Smooth muscle cell (in vitro differentiated cells): ENCODE data around the gene NOXO1. TPM values are rescaled to one million over a fixed set of nuclear protein-coding genes. Genes with fewer than 3 reads are reported as not detected.
"Not testable (repeated sequence)": the region's sequence is repeated elsewhere in the genome, so short reads cannot be mapped to it uniquely, and the experiment has no call there.

Source experiments
- DNase-seq: peaks from one replicate; lab custom pipeline; 2025; ENCODE audit not compliant: unreplicated experiment; lab: John Stamatoyannopoulos, UW
- H2AFZ ChIP-seq: fragments of 200-600 bp; sonication (generic); 2 replicates; pipeline ENCODE4 v1.6.0; 2016; ENCODE audit warnings: antibody characterized with exemption, low read depth, mild to moderate bottlenecking
- H3F3A ChIP-seq: fragments of 200-600 bp; sonication (generic); 2 replicates; pipeline ENCODE4 v1.6.0; 2017; ENCODE audit warnings: antibody characterized with exemption, low read depth
- H3K27ac ChIP-seq: fragments of 200-600 bp; sonication (generic); 2 replicates; pipeline ENCODE4 v1.5.1; 2016; ENCODE audit warnings: low read depth, mild to moderate bottlenecking
- H3K27me3 ChIP-seq: fragments of 200-600 bp; sonication (generic); 2 replicates; pipeline ENCODE4 v1.6.1; 2016; ENCODE audit warnings: low read depth, mild to moderate bottlenecking
- H3K36me3 ChIP-seq: fragments of 200-600 bp; sonication (generic); 2 replicates; pipeline ENCODE4 v1.5.1; 2016; ENCODE audit warnings: low read depth
- H3K4me1 ChIP-seq: fragments of 200-600 bp; sonication (generic); 2 replicates; pipeline ENCODE4 v1.5.1; 2016; ENCODE audit warnings: low read depth
- H3K4me2 ChIP-seq: fragments of 200-600 bp; sonication (generic); 2 replicates; pipeline ENCODE4 v1.6.0; 2016; ENCODE audit warnings: mild to moderate bottlenecking
- H3K4me3 ChIP-seq: fragments of 200-600 bp; sonication (generic); 2 replicates; pipeline ENCODE4 v1.5.1; 2016; ENCODE audit warnings: mild to moderate bottlenecking
- H3K79me2 ChIP-seq: fragments of 200-600 bp; sonication (generic); 2 replicates; pipeline ENCODE4 v1.6.0; 2016; ENCODE audit warnings: low read depth, mild to moderate bottlenecking
- H3K9ac ChIP-seq: fragments of 200-600 bp; sonication (generic); 2 replicates; pipeline ENCODE4 v1.6.0; 2016; ENCODE audit warnings: low read depth
- H3K9me3 ChIP-seq: fragments of 200-600 bp; sonication (generic); replicated peaks from 2 replicates; pipeline ENCODE4 v1.5.1; 2016; ENCODE audit warnings: low read depth
- H4K20me1 ChIP-seq: fragments of 200-600 bp; sonication (generic); 2 replicates; pipeline ENCODE4 v1.6.0; 2016; ENCODE audit warnings: low read depth
- CTCF ChIP-seq: fragments of 200-600 bp; sonication (generic); IDR thresholded peaks from 2 replicates; pipeline ENCODE4 v1.5.1; 2017; ENCODE audit warnings: borderline replicate concordance, mild to moderate bottlenecking, antibody characterized with exemption; ENCODE audit not compliant: insufficient read depth, poor library complexity, severe bottlenecking
- WGBS: methylation state at CpG from one replicate; pipeline ENCODE4 v1.1.7; 2016; ENCODE audit warnings: low lambda C conversion rate; 5-methylcytosine and 5-hydroxymethylcytosine counted together
- polyA plus RNA-seq: library from polyadenylated mRNA; unstranded; fragments of >200 nt; fragmentation: Nextera tagmentation; extraction: Ambion mirVana; gene quantifications from 2 replicates; pipeline ENCODE4 v1.2.1, GENCODE V29; 2016
- total RNA-seq: library from RNA; depleted of rRNA; stranded (reverse); fragments of >200 nt; gene quantifications from 2 replicates; pipeline ENCODE4 v1.2.3, GENCODE V29; 2014

The NOXO1 gene
- total and polyA plus RNA-seq, 2 experiments from 2014 or later = 0.13 to 0.35 TPM

GRCh38 chr16:1940273-1941161 lies 40.8 kb downstream of the NOXO1 start:
- Histone ChIP-seq H3K9ac (no peak overlapping the region), H3K79me2 (no peaks in the 10 kb centered on the region), H3K36me3 (no peaks in the 10 kb centered on the region), H3K9me3 (no peaks in the 10 kb centered on the region), H2AFZ (no peak overlapping the region), H4K20me1 (no peaks in the 10 kb centered on the region), H3K4me2 (no peak overlapping the region), H3K4me3 (no peak overlapping the region), H3F3A (no peaks in the 10 kb centered on the region), H3K27ac (no peak overlapping the region), H3K27me3 (no peaks in the 10 kb centered on the region), H3K4me1 (peaks cover 7% of the 10 kb centered on the region)
- TF ChIP-seq CTCF = no peak
- no peak for DNase-seq
- WGBS = 94% methylated on average over 23 of the region's 23 CpGs

- H3K9ac ChIP-seq, H2AFZ ChIP-seq, H3K27ac ChIP-seq, DNase-seq, H3K4me1 ChIP-seq, H3K4me2 ChIP-seq, H3K27me3 ChIP-seq, H3K4me3 ChIP-seq, H3K9me3 ChIP-seq, H3K79me2 ChIP-seq, H4K20me1 ChIP-seq, H3K36me3 ChIP-seq, H3F3A ChIP-seq: not testable (repeated sequence)
- 97% methylated on average over 8 of the region's 8 CpGs for WGBS
These were observed 41.4 kb downstream of the NOXO1 start for GRCh38 chr16:1939833-1940232.

GRCh38 chr16:1938910-1939309 lies 42.4 kb downstream of the NOXO1 start:
- 96% methylated on average over 17 of the region's 17 CpGs for WGBS
- Histone ChIP-seq H4K20me1 (no peaks in the 10 kb centered on the region), H3K4me1 (peaks cover 7% of the 10 kb centered on the region), H3K4me2 (no peak overlapping the region), H2AFZ (no peak overlapping the region), H3K79me2 (no peaks in the 10 kb centered on the region), H3K9me3 (no peaks in the 10 kb centered on the region), H3K9ac (no peak overlapping the region), H3F3A (no peaks in the 10 kb centered on the region), H3K4me3 (no peak overlapping the region), H3K36me3 (no peaks in the 10 kb centered on the region), H3K27me3 (no peaks in the 10 kb centered on the region), H3K27ac (no peak overlapping the region)
- no peak for DNase-seq
- TF ChIP-seq CTCF = no peak

- no peak for TF ChIP-seq CTCF
- Histone ChIP-seq H2AFZ (no peak overlapping the region), H3K27ac (no peak overlapping the region), H3K9me3 (no peaks in the 10 kb centered on the region), H3K4me1 (peaks cover 7% of the 10 kb centered on the region), H3K27me3 (no peaks in the 10 kb centered on the region), H3K36me3 (no peaks in the 10 kb centered on the region), H4K20me1 (no peaks in the 10 kb centered on the region), H3K79me2 (no peaks in the 10 kb centered on the region), H3K4me2 (no peak overlapping the region), H3K9ac (no peak overlapping the region), H3F3A (no peaks in the 10 kb centered on the region), H3K4me3 (no peak overlapping the region)
- DNase-seq = no peak
- WGBS = 98% methylated on average over 10 of the region's 10 CpGs
These were observed 43.0 kb downstream of the NOXO1 start for GRCh38 chr16:1938316-1938715.
